Muscle of arm (tissue), 12 donors: Measurements from ENCODE around the gene TBX10. TPM values are rescaled to one million over a fixed set of nuclear protein-coding genes. Genes with fewer than 3 reads are reported as not detected.
"Not testable (repeated sequence)": the region's sequence is repeated elsewhere in the genome, so short reads cannot be mapped to it uniquely, and the experiment has no call there.

Experiments used
- DNase-seq: peaks from one replicate; pipeline ENCODE4 v3.0.0-alpha.2; 2013
- polyA plus RNA-seq, 12 donors: library from polyadenylated mRNA; unstranded; fragments of 120-200 nt; gene quantifications; one replicate each; pipeline ENCODE4 v1.2.1, GENCODE V29; 2013; ENCODE audit not compliant: insufficient read length in 12 of 12

TBX10 gene
- polyA plus RNA-seq, 12 donors: not detected

- no peak for DNase-seq
These were observed 7.2 kb upstream of the TBX10 start for GRCh38 chr11:67646535-67647336.

- DNase-seq: no peak
These were observed 6.2 kb upstream of the TBX10 start for GRCh38 chr11:67645521-67646461.

- DNase-seq: no peak
These were observed 5.2 kb upstream of the TBX10 start for GRCh38 chr11:67644472-67645418.

GRCh38 chr11:67644042-67644441, 4.5 kb upstream of the TBX10 start:
- DNase-seq: no peak

- no peak for DNase-seq
These were observed 2.9 kb upstream of the TBX10 start for GRCh38 chr11:67642173-67643120.

GRCh38 chr11:67641338-67642172, 2.0 kb upstream of the TBX10 start:
- no peak for DNase-seq

- no peak for DNase-seq
These were observed 1.3 kb upstream of the TBX10 start for GRCh38 chr11:67640758-67641337.

- peak; percentile 41 for DNase-seq
These were observed 626 bp upstream of the TBX10 start for GRCh38 chr11:67640021-67640757.

GRCh38 chr11:67638535-67639437, 777 bp downstream of the TBX10 start:
- no peak for DNase-seq

GRCh38 chr11:67637441-67637840, 2.1 kb downstream of the TBX10 start:
- DNase-seq: not testable (repeated sequence)

- DNase-seq: no peak
These were observed 2.6 kb downstream of the TBX10 start for GRCh38 chr11:67636962-67637361.

- DNase-seq: no peak
These were observed 4.4 kb downstream of the TBX10 start for GRCh38 chr11:67635231-67635521.

- no peak for DNase-seq
These were observed 5.0 kb downstream of the TBX10 start for GRCh38 chr11:67634366-67635230.

- no peak for DNase-seq
These were observed 5.7 kb downstream of the TBX10 start for GRCh38 chr11:67633758-67634365.

GRCh38 chr11:67632982-67633755, 6.4 kb downstream of the TBX10 start:
- DNase-seq: no peak
